K562 (cell line): Measurements from ENCODE around the gene TMEM205. TPM values are rescaled to one million over a fixed set of nuclear protein-coding genes. Genes with fewer than 3 reads are reported as not detected.

ENCODE experiments used
- CC2D1A ChIP-seq: fragments of 450-650 bp; IDR thresholded peaks from 2 replicates; pipeline ENCODE4 v1.6.1; 2017; ENCODE audit warnings: mild to moderate bottlenecking
- CCNT2 ChIP-seq: IDR thresholded peaks from 2 replicates; pipeline ENCODE4 v1.6.1; 2011; ENCODE audit warnings: borderline replicate concordance, low read depth, mild to moderate bottlenecking, moderate library complexity, mixed read lengths, low read length; ENCODE audit not compliant: insufficient read length; ENCODE audit errors: extremely low read depth
- CSDE1 ChIP-seq, 2 experiments: fragments of 450-650 bp; IDR thresholded peaks; 2 replicates each; pipeline ENCODE4 v1.6.1; 2016; ENCODE audit warnings: mild to moderate bottlenecking in 1 of 2
- ELF4 ChIP-seq: fragments of 450-650 bp; formaldehyde crosslinking; IDR thresholded peaks from 2 replicates; pipeline ENCODE4 v1.4.0; 2022; ENCODE audit warnings: missing genetic modification characterization
- FOXJ3 ChIP-seq: sonication (generic); formaldehyde crosslinking; IDR thresholded peaks from 2 replicates; pipeline ENCODE4 v1.4.0; 2020; ENCODE audit warnings: mild to moderate bottlenecking, missing genetic modification reagents
- GABPB2 ChIP-seq: fragments of 250-450 bp; sonication (Bioruptor Pico); conservative IDR thresholded peaks from 2 replicates; pipeline ENCODE4 v1.5.1; 2021; ENCODE audit warnings: mild to moderate bottlenecking
- HNRNPH1 ChIP-seq: fragments of 200-400 bp; formaldehyde crosslinking; optimal IDR thresholded peaks from 2 replicates; pipeline ENCODE3; 2017; ENCODE audit warnings: low read depth, mild to moderate bottlenecking, low read length, moderate library complexity
- HOMEZ ChIP-seq: fragments of 250-450 bp; sonication (Bioruptor Pico); IDR thresholded peaks from 2 replicates; pipeline ENCODE4 v1.4.0; 2020; ENCODE audit warnings: mild to moderate bottlenecking, moderate library complexity
- KAT7 ChIP-seq: sonication (generic); formaldehyde crosslinking; IDR thresholded peaks from 2 replicates; pipeline ENCODE4 v1.8.0; 2022; ENCODE audit warnings: missing genetic modification reagents, mild to moderate bottlenecking, borderline replicate concordance
- KDM1A ChIP-seq, 2 experiments: fragments of 450-650 bp; IDR thresholded peaks; 2 replicates each; pipeline ENCODE4 v1.6.1; 2016; ENCODE audit warnings: mild to moderate bottlenecking in 2 of 2
- KDM4B ChIP-seq, 2 experiments: fragments of 450-650 bp in 1 of 2; sonication (generic) in 1 of 2; IDR thresholded peaks; 2 replicates each; pipeline ENCODE4 v1.6.1; 2016 to 2017; ENCODE audit warnings: borderline replicate concordance in 2 of 2, antibody characterized with exemption in 1 of 2, low read depth in 1 of 2, mild to moderate bottlenecking in 1 of 2
- NFYB ChIP-seq: IDR thresholded peaks from 2 replicates; pipeline ENCODE4 v1.6.1; 2011; ENCODE audit warnings: mild to moderate bottlenecking, moderate library complexity; ENCODE audit not compliant: insufficient read length; ENCODE audit errors: extremely low read depth
- NUFIP1 ChIP-seq: fragments of 450-650 bp; IDR thresholded peaks from 2 replicates; pipeline ENCODE4 v1.6.1; 2018; ENCODE audit not compliant: partially characterized antibody
- PCBP2 ChIP-seq: fragments of 200-400 bp; formaldehyde crosslinking; IDR thresholded peaks from 2 replicates; pipeline ENCODE4 v1.6.1; 2018; ENCODE audit warnings: low read length, low read depth, mild to moderate bottlenecking, moderate library complexity; ENCODE audit not compliant: poor library complexity, severe bottlenecking
- PHB ChIP-seq: fragments of 250-450 bp; sonication (Bioruptor Pico); IDR thresholded peaks from 2 replicates; pipeline ENCODE4 v1.5.0; 2021
- SP1 ChIP-seq: sonication (generic); formaldehyde crosslinking; IDR thresholded peaks from 2 replicates; pipeline ENCODE4 v1.8.1; 2022; ENCODE audit warnings: mild to moderate bottlenecking, missing genetic modification reagents
- STAT5B ChIP-seq: fragments of 250-450 bp; sonication (Bioruptor Pico); IDR thresholded peaks from 2 replicates; pipeline ENCODE4 v1.8.0; 2021; ENCODE audit warnings: mild to moderate bottlenecking, inconsistent platforms
- TOE1 ChIP-seq, 2 experiments: fragments of 450-650 bp in 1 of 2; sonication (generic) in 1 of 2; formaldehyde crosslinking in 1 of 2; IDR thresholded peaks; 2 replicates each; pipeline versions ENCODE4 v1.7.1 to v1.8.0; 2016 to 2022; ENCODE audit warnings: borderline replicate concordance in 2 of 2, mild to moderate bottlenecking in 2 of 2, antibody characterized with exemption in 1 of 2, inconsistent platforms in 1 of 2, low read depth in 1 of 2, missing genetic modification reagents in 1 of 2, moderate library complexity in 1 of 2
- TRIM24 ChIP-seq, 2 experiments: fragments of 450-650 bp; IDR thresholded peaks; 2 replicates each; pipeline ENCODE4 v1.6.1; 2016
- ZNF146 ChIP-seq: IDR thresholded peaks from one replicate; pipeline ENCODE4 v1.6.1; 2018; ENCODE audit warnings: missing compliant biosample characterization; ENCODE audit not compliant: unreplicated experiment
- ZNF184 ChIP-seq: sonication (generic); formaldehyde crosslinking; IDR thresholded peaks from 2 replicates; pipeline ENCODE4 v1.5.0; 2020; ENCODE audit warnings: missing genetic modification reagents
- ZNF197 ChIP-seq: fragments of 200-800 bp; sonication (Bioruptor generic); IDR thresholded peaks from 2 replicates; pipeline ENCODE4 v1.6.1; 2016; ENCODE audit warnings: low read depth, missing genetic modification characterization, missing compliant biosample characterization
- ZNF324 ChIP-seq: fragments of 250-450 bp; sonication (Bioruptor Pico); IDR thresholded peaks from 2 replicates; pipeline ENCODE4 v1.4.0; 2020; ENCODE audit warnings: mild to moderate bottlenecking
- ZNF668 ChIP-seq: fragments of 250-450 bp; sonication (Bioruptor Pico); IDR thresholded peaks from 2 replicates; pipeline ENCODE4 v1.8.0; 2022; ENCODE audit warnings: mild to moderate bottlenecking, inconsistent platforms
- polyA plus RNA-seq, 8 experiments: library from polyadenylated mRNA; depleted of rRNA in 4 of 8; stranded (reverse) in 5 of 8; unstranded in 3 of 8; fragments of >200 nt; fragmentation: Nextera tagmentation in 2 of 8; fragmentation: Illumina TruSeq in 1 of 8; extraction: Ambion mirVana in 2 of 8; extraction: Trizol in 1 of 8; gene quantifications; 2 replicates each; pipeline versions ENCODE4 v1.2.1 to v1.2.3, GENCODE V29; 2011 to 2014; ENCODE audit warnings: inconsistent platforms in 1 of 8, missing spikeins in 1 of 8
- total RNA-seq, 7 experiments: library from RNA; depleted of rRNA in 6 of 7; stranded (reverse); fragments of >200 nt in 6 of 7; fragmentation: Illumina TruSeq in 2 of 7; extraction: Trizol in 2 of 7; gene quantifications; 2 replicates each; pipeline versions ENCODE4 v1.2.1 to v1.2.3, GENCODE V29; 2011 to 2021; ENCODE audit warnings: low replicate concordance in 1 of 7
- TF ChIP-seq, protein P1 (sequence below): fragments of 150-350 bp; conservative IDR thresholded peaks from 2 replicates; pipeline ENCODE4 v1.6.1; 2014; ENCODE audit warnings: low read length

TMEM205 gene
- total and polyA plus RNA-seq, 9 of the 15 experiments (the other 6 are each of a cell fraction or from before 2014, with no cell fraction given) = 21.3 to 81.5 (median 44.1) TPM

- TF ChIP-seq ZNF197 (CRISPR knock-in tag) = no peak
- TF ChIP-seq KDM1A (IDR thresholded peaks at IDR 0.05) = peak in 1 of 2 experiments; percentile 75; a peak in 2 of 4 replicates
- no peak for TF ChIP-seq ZNF146
- TF ChIP-seq TRIM24 (IDR thresholded peaks at IDR 0.05) = no peak
- TF ChIP-seq STAT5B (CRISPR knock-in tag) = no peak
- no peak for TF ChIP-seq ZNF668
- TF ChIP-seq SP1 (CRISPR knock-in tag) = no peak
- no peak for TF ChIP-seq CSDE1 (IDR thresholded peaks at IDR 0.05)
- no peak for TF ChIP-seq FOXJ3 (CRISPR knock-in tag)
- peak; percentile 67; the same call in 1 of the 2 replicates for TF ChIP-seq TOE1 (IDR thresholded peaks at IDR 0.05; ENCODE audit: borderline replicate concordance)
- no peak for TF ChIP-seq TOE1 (CRISPR knock-in tag; IDR thresholded peaks at IDR 0.05; ENCODE audit: borderline replicate concordance, low read depth)
- TF ChIP-seq GABPB2 = no peak
- no peak for TF ChIP-seq PCBP2
- TF ChIP-seq KAT7 = no peak
- TF ChIP-seq NFYB = no peak
- peak; percentile 71 for TF ChIP-seq CCNT2
- no peak for TF ChIP-seq PHB (CRISPR knock-in tag)
- peak; percentile 32; the same call in 1 of the 2 replicates for TF ChIP-seq CC2D1A
- no peak for TF ChIP-seq NUFIP1
- no peak for TF ChIP-seq ZNF324 (CRISPR knock-in tag)
- TF ChIP-seq KDM4B (IDR thresholded peaks at IDR 0.05; ENCODE audit: borderline replicate concordance in 2 of 2, low read depth in 1 of 2) = no peak
- TF ChIP-seq HNRNPH1 = no peak
- no peak for TF ChIP-seq ZNF184 (CRISPR knock-in tag)
- TF ChIP-seq, protein P1, sequence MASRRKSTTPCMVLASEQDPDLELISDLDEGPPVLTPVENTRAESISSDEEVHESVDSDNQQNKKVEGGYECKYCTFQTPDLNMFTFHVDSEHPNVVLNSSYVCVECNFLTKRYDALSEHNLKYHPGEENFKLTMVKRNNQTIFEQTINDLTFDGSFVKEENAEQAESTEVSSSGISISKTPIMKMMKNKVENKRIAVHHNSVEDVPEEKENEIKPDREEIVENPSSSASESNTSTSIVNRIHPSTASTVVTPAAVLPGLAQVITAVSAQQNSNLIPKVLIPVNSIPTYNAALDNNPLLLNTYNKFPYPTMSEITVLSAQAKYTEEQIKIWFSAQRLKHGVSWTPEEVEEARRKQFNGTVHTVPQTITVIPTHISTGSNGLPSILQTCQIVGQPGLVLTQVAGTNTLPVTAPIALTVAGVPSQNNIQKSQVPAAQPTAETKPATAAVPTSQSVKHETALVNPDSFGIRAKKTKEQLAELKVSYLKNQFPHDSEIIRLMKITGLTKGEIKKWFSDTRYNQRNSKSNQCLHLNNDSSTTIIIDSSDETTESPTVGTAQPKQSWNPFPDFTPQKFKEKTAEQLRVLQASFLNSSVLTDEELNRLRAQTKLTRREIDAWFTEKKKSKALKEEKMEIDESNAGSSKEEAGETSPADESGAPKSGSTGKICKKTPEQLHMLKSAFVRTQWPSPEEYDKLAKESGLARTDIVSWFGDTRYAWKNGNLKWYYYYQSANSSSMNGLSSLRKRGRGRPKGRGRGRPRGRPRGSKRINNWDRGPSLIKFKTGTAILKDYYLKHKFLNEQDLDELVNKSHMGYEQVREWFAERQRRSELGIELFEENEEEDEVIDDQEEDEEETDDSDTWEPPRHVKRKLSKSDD = no peak
- TF ChIP-seq HOMEZ (CRISPR knock-in tag) = no peak
- TF ChIP-seq ELF4 (CRISPR knock-in tag) = 0 out of 2 replicates have a peak, but pooled peaks have one; percentile 65
These were observed 9.3 kb upstream of the TMEM205 start, which contains the start of gene PLPPR2 (continued) for GRCh38 chr19:11355160-11356073.
